ENCODE results near the gene CBX8. TPM values are rescaled to one million over a fixed set of nuclear protein-coding genes. Genes with fewer than 3 reads are reported as not detected.

The CBX8 gene
- total and polyA plus RNA-seq, 2 of the 13 experiments (the other 11 are each of a cell fraction or from before 2014, with no cell fraction given): 0.34 to 12.6 TPM

DNA sequence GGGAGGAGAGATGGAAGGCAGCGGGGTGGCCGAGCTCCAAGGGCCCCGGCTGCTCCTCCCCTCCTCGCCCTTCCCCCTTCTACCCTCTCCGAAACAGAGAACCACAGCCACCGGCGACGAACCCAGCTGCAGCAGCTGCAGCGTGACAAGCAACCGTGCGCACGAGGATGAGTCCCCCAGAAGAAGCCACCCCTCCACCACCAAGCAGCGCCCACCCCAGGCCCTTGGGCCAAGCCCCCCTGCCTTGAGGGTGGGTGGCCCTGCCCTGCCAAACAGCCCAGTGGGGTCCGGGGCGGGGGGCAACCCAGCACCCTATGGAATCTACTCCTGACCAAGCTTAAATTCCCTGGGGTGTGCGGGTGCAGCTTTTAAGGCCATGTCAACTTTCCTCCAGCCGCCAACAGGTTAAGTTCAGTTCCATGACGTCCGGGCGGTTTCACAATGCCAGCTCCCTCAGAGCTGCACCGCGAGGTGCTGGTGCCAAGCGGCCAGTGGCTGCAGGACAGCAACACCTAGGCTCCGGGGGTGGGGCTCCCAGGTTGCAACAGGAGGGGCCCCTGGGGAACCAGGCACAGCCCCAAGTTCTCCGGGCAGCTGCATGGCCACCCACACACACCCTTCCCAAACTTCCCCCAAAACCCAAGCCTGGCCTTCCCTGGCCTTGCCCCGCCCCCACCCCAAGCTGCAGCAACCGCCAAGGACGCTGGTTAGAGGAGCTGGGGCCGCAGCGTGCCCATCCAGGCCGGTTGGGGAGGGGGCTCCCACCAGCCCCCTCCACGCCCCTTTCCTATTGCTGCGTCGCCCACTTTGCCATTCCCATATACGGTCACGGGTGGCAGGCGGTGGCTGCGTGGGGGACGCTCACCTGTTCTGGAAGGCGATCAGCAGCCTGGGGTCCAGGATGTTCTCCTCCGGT lies 40.4 kb upstream of the CBX8 start (continued):
- TF ChIP-seq, protein P1, sequence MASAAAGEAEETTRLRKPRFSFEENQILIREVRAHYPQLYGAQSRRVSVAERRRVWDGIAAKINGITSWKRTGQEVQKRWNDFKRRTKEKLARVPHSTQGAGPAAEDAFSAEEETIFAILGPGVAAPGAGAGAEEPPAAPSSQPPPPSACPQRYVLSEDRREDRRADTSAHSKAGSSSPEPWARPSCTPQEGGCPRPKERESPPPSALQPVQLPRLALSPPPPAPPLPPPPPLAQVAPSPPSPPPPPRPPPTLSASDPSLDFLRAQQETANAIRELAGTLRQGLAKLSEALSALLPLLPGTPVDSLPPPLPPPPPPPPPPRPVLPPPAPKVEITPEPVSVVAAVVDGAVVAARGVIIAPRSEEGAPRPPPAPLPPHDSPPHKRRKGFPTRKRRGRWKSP (CRISPR knock-in tag; IDR thresholded peaks at IDR 0.05): no peak
- TF ChIP-seq, protein P2, sequence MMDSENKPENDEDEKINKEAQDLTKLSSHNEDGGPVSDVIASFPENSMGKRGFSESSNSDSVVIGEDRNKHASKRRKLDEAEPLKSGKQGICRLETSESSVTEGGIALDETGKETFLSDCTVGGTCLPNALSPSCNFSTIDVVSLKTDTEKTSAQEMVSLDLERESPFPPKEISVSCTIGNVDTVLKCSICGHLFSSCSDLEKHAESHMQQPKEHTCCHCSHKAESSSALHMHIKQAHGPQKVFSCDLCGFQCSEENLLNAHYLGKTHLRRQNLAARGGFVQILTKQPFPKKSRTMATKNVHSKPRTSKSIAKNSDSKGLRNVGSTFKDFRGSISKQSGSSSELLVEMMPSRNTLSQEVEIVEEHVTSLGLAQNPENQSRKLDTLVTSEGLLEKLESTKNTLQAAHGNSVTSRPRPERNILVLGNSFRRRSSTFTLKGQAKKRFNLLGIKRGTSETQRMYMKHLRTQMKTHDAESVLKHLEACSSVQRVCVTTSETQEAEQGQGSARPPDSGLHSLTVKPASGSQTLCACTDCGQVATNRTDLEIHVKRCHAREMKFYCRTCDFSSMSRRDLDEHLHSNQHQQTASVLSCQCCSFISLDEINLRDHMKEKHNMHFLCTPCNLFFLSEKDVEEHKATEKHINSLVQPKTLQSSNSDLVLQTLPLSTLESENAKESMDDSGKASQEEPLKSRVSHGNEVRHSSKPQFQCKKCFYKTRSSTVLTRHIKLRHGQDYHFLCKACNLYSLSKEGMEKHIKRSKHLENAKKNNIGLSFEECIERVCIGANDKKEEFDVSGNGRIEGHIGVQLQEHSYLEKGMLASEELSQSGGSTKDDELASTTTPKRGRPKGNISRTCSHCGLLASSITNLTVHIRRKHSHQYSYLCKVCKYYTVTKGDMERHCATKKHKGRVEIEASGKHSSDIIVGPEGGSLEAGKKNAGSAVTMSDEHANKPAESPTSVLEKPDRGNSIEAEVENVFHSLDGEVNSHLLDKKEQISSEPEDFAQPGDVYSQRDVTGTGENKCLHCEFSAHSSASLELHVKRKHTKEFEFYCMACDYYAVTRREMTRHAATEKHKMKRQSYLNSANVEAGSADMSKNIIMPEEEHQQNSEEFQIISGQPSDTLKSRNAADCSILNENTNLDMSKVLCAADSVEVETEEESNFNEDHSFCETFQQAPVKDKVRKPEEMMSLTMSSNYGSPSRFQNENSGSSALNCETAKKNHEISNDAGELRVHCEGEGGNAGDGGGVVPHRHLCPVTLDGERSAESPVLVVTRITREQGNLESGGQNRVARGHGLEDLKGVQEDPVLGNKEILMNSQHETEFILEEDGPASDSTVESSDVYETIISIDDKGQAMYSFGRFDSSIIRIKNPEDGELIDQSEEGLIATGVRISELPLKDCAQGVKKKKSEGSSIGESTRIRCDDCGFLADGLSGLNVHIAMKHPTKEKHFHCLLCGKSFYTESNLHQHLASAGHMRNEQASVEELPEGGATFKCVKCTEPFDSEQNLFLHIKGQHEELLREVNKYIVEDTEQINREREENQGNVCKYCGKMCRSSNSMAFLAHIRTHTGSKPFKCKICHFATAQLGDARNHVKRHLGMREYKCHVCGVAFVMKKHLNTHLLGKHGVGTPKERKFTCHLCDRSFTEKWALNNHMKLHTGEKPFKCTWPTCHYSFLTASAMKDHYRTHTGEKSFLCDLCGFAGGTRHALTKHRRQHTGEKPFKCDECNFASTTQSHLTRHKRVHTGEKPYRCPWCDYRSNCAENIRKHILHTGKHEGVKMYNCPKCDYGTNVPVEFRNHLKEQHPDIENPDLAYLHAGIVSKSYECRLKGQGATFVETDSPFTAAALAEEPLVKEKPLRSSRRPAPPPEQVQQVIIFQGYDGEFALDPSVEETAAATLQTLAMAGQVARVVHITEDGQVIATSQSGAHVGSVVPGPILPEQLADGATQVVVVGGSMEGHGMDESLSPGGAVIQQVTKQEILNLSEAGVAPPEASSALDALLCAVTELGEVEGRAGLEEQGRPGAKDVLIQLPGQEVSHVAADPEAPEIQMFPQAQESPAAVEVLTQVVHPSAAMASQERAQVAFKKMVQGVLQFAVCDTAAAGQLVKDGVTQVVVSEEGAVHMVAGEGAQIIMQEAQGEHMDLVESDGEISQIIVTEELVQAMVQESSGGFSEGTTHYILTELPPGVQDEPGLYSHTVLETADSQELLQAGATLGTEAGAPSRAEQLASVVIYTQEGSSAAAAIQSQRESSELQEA (CRISPR knock-in tag; IDR thresholded peaks at IDR 0.05; ENCODE audit: not compliant biosample characterization): no peak
- TF ChIP-seq KDM6A (CRISPR knock-in tag; IDR thresholded peaks at IDR 0.05; ENCODE audit: low read depth): no peak
- no peak for TF ChIP-seq ASH2L (IDR thresholded peaks at IDR 0.05; ENCODE audit: insufficient read length, low read depth, low read length)
- peak; percentile 44; the same call in 1 of the 2 replicates for TF ChIP-seq MXD1 (CRISPR knock-in tag; IDR thresholded peaks at IDR 0.05)
- TF ChIP-seq, protein P3, sequence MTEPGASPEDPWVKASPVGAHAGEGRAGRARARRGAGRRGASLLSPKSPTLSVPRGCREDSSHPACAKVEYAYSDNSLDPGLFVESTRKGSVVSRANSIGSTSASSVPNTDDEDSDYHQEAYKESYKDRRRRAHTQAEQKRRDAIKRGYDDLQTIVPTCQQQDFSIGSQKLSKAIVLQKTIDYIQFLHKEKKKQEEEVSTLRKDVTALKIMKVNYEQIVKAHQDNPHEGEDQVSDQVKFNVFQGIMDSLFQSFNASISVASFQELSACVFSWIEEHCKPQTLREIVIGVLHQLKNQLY (CRISPR knock-in tag; IDR thresholded peaks at IDR 0.05): no peak
- TF ChIP-seq ZNF468 (CRISPR knock-in tag; IDR thresholded peaks at IDR 0.05): no peak
- no peak for TF ChIP-seq REL (CRISPR knock-in tag; conservative IDR thresholded peaks at IDR 0.05)
- TF ChIP-seq, protein P4, sequence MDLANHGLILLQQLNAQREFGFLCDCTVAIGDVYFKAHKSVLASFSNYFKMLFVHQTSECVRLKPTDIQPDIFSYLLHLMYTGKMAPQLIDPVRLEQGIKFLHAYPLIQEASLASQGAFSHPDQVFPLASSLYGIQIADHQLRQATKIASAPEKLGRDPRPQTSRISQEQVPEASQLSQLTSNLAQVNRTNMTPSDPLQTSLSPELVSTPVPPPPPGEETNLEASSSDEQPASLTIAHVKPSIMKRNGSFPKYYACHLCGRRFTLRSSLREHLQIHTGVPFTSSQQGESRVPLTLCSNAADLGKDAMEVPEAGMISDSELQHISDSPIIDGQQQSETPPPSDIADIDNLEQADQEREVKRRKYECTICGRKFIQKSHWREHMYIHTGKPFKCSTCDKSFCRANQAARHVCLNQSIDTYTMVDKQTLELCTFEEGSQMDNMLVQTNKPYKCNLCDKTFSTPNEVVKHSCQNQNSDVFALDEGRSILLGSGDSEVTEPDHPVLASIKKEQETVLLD (CRISPR knock-in tag; IDR thresholded peaks at IDR 0.05; ENCODE audit: low read depth): no peak
- TF ChIP-seq HNF1B (CRISPR knock-in tag; IDR thresholded peaks at IDR 0.05): peak; percentile 61
- TF ChIP-seq TAF15 (IDR thresholded peaks at IDR 0.05; ENCODE audit: low read depth, low read length, poor library complexity, severe bottlenecking): no peak
- TF ChIP-seq PHF5A (CRISPR knock-in tag; IDR thresholded peaks at IDR 0.05; ENCODE audit: low read depth, unreplicated experiment): no peak
- TF ChIP-seq ZSCAN30 (CRISPR knock-in tag; IDR thresholded peaks at IDR 0.05): no peak
- TF ChIP-seq ZNF616 (CRISPR knock-in tag; IDR thresholded peaks at IDR 0.05; ENCODE audit: low read depth): no peak

Data from HepG2 (cell line).